Retinal pigment epithelial cell (primary cell): Measurements from ENCODE around the gene CIPC.

Source experiments
- DNase-seq: peaks from one replicate; pipeline ENCODE4 v3.0.0-alpha.2; 2010; ENCODE audit warnings: low read depth
- H3K4me3 ChIP-seq: 2 replicates; pipeline ENCODE4 v1.5.1; 2011; ENCODE audit warnings: mild to moderate bottlenecking, low read length, control low read depth, moderate library complexity
- CTCF ChIP-seq: conservative IDR thresholded peaks from 2 replicates; pipeline ENCODE4 v1.5.1; 2011; ENCODE audit warnings: low read depth, low read length, control low read depth, inconsistent platforms

Gene CIPC

DNA sequence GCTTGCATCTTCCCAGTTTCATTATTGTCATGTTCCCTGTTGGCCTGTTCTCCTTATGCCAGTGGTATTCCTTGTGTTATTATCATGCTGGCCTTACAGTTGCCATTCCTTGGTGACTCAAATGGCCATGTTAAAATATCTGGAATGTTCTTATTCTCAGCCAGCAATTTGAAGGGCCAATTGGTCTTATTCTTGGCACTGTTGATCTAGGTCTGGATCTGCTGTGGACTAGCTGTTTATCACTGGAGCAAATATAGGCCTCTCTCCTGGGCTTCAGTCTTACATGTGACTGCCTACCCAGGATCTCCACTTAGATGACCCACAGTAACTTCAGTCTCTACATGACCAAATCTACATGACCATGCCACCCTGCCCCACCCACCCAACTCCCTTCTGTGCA lies 5.4 kb downstream of the CIPC start:
- no peak for TF ChIP-seq CTCF
- H3K4me3 ChIP-seq: no peak overlapping the region
- no peak for DNase-seq

DNA sequence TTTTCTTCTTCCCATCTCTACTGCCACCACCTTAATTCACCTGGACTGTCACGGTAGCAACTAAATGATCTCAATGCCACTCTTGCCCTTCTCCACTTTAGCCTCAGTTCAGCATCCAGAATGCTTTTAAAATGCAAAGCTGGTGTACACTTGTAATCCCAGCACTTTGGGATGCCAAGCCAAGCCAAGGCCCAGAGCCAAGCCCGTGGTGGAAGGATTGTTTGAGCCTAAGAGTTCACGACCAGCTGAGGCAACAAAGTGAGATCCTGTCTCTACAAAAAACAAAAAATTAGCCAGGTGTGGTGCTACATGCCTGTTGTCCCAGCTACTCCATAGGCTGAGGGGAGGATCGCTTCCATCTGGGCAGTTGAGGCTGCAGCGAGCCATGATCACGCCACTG lies 5.9 kb downstream of the CIPC start:
- no peak overlapping the region for H3K4me3 ChIP-seq
- no peak for TF ChIP-seq CTCF

GRCh38 chr14:77104393-77104792 lies 6.3 kb downstream of the CIPC start:
- TF ChIP-seq CTCF: no peak
- DNase-seq: no peak
- H3K4me3 ChIP-seq: no peak overlapping the region

More for the DNA sequence above, 5.9 kb downstream of the CIPC start:
- DNase-seq: no peak

GRCh38 chr14:77105145-77105939 lies 7.3 kb downstream of the CIPC start:
- no peak for DNase-seq
- TF ChIP-seq CTCF: no peak
- no peak overlapping the region for H3K4me3 ChIP-seq

- no peak for DNase-seq
- no peak for TF ChIP-seq CTCF
- H3K4me3 ChIP-seq: no peak overlapping the region
Observed at GRCh38 chr14:77106666-77107065, 8.6 kb downstream of the CIPC start.

DNA sequence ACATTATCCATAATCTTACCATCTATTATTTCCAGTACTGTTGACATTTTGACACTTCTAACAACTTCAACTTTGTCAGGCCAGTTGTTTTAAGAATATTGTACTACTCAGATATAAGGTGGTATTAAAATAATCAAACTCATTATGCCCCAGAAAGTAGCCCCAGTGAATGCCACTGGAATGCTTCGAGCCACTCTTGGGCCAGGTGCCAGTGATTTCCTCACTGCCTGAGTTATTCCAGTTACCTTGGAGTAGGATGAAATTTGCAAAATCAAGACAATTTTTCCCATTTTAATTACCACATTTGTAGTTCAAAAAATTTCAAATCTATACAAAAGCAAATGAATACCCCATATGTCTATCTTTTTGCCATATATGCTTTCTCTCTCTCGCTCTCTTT lies 9.2 kb downstream of the CIPC start:
- TF ChIP-seq CTCF: no peak
- H3K4me3 ChIP-seq: no peak overlapping the region
- no peak for DNase-seq

- no peak for TF ChIP-seq CTCF
- H3K4me3 ChIP-seq: no peak overlapping the region
- no peak for DNase-seq
Observed at GRCh38 chr14:77108753-77109152, 10.7 kb downstream of the CIPC start.
